Loucy (cell line): ENCODE results near the gene ADGRL1.
"Not testable (repeated sequence)": the region's sequence is repeated elsewhere in the genome, so short reads cannot be mapped to it uniquely, and the experiment has no call there.

Source experiments
- CTCF ChIP-seq: fragments of 200-600 bp; sonication (generic); conservative IDR thresholded peaks from 2 replicates; pipeline ENCODE4 v1.5.1; 2014; ENCODE audit warnings: mild to moderate bottlenecking, antibody characterized with exemption, low read length
- EZH2phosphoT487 ChIP-seq: fragments of 200-600 bp; IDR thresholded peaks from 2 replicates; pipeline ENCODE4 v1.6.1; 2018; ENCODE audit warnings: antibody characterized with exemption, mild to moderate bottlenecking, moderate library complexity, borderline replicate concordance

GRCh38 chr19:14204676-14205451 is 1.1 kb downstream of the ADGRL1 start:
- TF ChIP-seq CTCF, EZH2phosphoT487: not testable (repeated sequence)
